H9 (cell line): ENCODE data around the gene SYNE2. TPM values are rescaled to one million over a fixed set of nuclear protein-coding genes. Genes with fewer than 3 reads are reported as not detected.

ENCODE experiments used
- DNase-seq: peaks from one replicate; pipeline ENCODE4 v3.0.0-alpha.2; 2017
- H2AFZ ChIP-seq: one replicate; pipeline ENCODE4 v1.6.1; 2013; ENCODE audit warnings: mild to moderate bottlenecking, low read length, control low read depth, moderate library complexity
- H2AK5ac ChIP-seq: 2 replicates; pipeline ENCODE4 v1.6.1; 2013; ENCODE audit warnings: low read length, control low read depth, mixed read lengths; ENCODE audit not compliant: insufficient read length
- H2BK120ac ChIP-seq: one replicate; pipeline ENCODE4 v1.6.1; 2013; ENCODE audit warnings: low read depth, mild to moderate bottlenecking, low read length, control low read depth, inconsistent platforms; ENCODE audit not compliant: poor library complexity, severe bottlenecking
- H2BK12ac ChIP-seq: 2 replicates; pipeline ENCODE4 v1.6.1; 2013; ENCODE audit warnings: low read length, control low read depth, mixed read lengths, low read depth; ENCODE audit not compliant: insufficient read length
- H2BK15ac ChIP-seq: 2 replicates; pipeline ENCODE4 v1.6.1; 2013; ENCODE audit warnings: low read depth, low read length, control low read depth
- H2BK20ac ChIP-seq: one replicate; pipeline ENCODE4 v1.6.1; 2013; ENCODE audit warnings: low read depth, mild to moderate bottlenecking, low read length, control low read depth, inconsistent platforms; ENCODE audit not compliant: poor library complexity, severe bottlenecking
- H2BK5ac ChIP-seq: 2 replicates; pipeline ENCODE4 v1.6.1; 2013; ENCODE audit warnings: low read length, control low read depth, mixed read lengths; ENCODE audit not compliant: insufficient read length
- H3K14ac ChIP-seq: 2 replicates; pipeline ENCODE4 v1.6.1; 2013; ENCODE audit warnings: low read length, control low read depth; ENCODE audit not compliant: insufficient read depth
- H3K18ac ChIP-seq: 2 replicates; pipeline ENCODE4 v1.6.1; 2013; ENCODE audit warnings: low read depth, mild to moderate bottlenecking, mixed read lengths, low read length, control low read depth; ENCODE audit not compliant: insufficient read length
- H3K23ac ChIP-seq: 2 replicates; pipeline ENCODE4 v1.6.1; 2013; ENCODE audit warnings: low read length, control low read depth, mixed read lengths, low read depth; ENCODE audit not compliant: insufficient read length
- H3K23me2 ChIP-seq: 2 replicates; pipeline ENCODE4 v1.6.1; 2013; ENCODE audit warnings: low read depth, mild to moderate bottlenecking, mixed read lengths, low read length, control low read depth; ENCODE audit not compliant: insufficient read length, poor library complexity, severe bottlenecking
- H3K27ac ChIP-seq: 2 replicates; pipeline ENCODE4 v1.5.1; 2013; ENCODE audit warnings: low read length, control low read depth, mixed read lengths, low read depth; ENCODE audit not compliant: insufficient read length
- H3K27me3 ChIP-seq: 2 replicates; pipeline ENCODE4 v1.6.1; 2013; ENCODE audit warnings: low read length, control low read depth, inconsistent platforms; ENCODE audit not compliant: insufficient read depth
- H3K4ac ChIP-seq: 2 replicates; pipeline ENCODE4 v1.6.1; 2013; ENCODE audit warnings: low read depth, mild to moderate bottlenecking, control low read depth, inconsistent platforms, low read length, moderate library complexity
- H3K4me1 ChIP-seq: 2 replicates; pipeline ENCODE4 v1.6.1; 2013; ENCODE audit warnings: low read length, control low read depth, inconsistent platforms; ENCODE audit not compliant: insufficient read depth
- H3K4me2 ChIP-seq: 2 replicates; pipeline ENCODE4 v1.6.1; 2013; ENCODE audit warnings: low read length, control low read depth, mixed read lengths; ENCODE audit not compliant: insufficient read length, insufficient read depth
- H3K56ac ChIP-seq: 2 replicates; pipeline ENCODE4 v1.6.1; 2013; ENCODE audit warnings: low read depth, mild to moderate bottlenecking, mixed read lengths, low read length, control low read depth; ENCODE audit not compliant: insufficient read length
- H3K79me1 ChIP-seq: 2 replicates; pipeline ENCODE4 v1.6.1; 2013; ENCODE audit warnings: low read depth, mild to moderate bottlenecking, moderate library complexity, low read length, control low read depth, inconsistent platforms; ENCODE audit not compliant: insufficient read depth, poor library complexity, severe bottlenecking
- H3K79me2 ChIP-seq: 2 replicates; pipeline ENCODE4 v1.6.1; 2013; ENCODE audit warnings: low read length, control low read depth, inconsistent platforms; ENCODE audit not compliant: insufficient read depth
- H3K9ac ChIP-seq: 2 replicates; pipeline ENCODE4 v1.6.1; 2013; ENCODE audit warnings: low read length, control low read depth, mixed read lengths; ENCODE audit not compliant: insufficient read length; ENCODE audit errors: extremely low read depth
- H3K9me3 ChIP-seq: one replicate; pipeline ENCODE4 v1.6.1; 2013; ENCODE audit warnings: low read depth, low read length, inconsistent platforms; ENCODE audit not compliant: control insufficient read depth
- H3T11ph ChIP-seq: one replicate; pipeline ENCODE4 v1.6.1; 2013; ENCODE audit warnings: mild to moderate bottlenecking, low read length, control low read depth, inconsistent platforms
- H4K20me1 ChIP-seq: one replicate; pipeline ENCODE4 v1.6.1; 2013; ENCODE audit not compliant: control insufficient read depth, insufficient read length, insufficient read depth
- H4K5ac ChIP-seq: 2 replicates; pipeline ENCODE4 v1.6.1; 2013; ENCODE audit warnings: low read depth, mild to moderate bottlenecking, mixed read lengths, low read length, control low read depth; ENCODE audit not compliant: insufficient read length
- H4K8ac ChIP-seq: replicated peaks from 2 replicates; pipeline ENCODE4 v1.6.1; 2013; ENCODE audit warnings: low read length, control low read depth, mixed read lengths, low read depth; ENCODE audit not compliant: insufficient read length
- H4K91ac ChIP-seq: 2 replicates; pipeline ENCODE4 v1.6.1; 2013; ENCODE audit warnings: low read depth, mild to moderate bottlenecking, moderate library complexity, mixed read lengths, low read length, control low read depth; ENCODE audit not compliant: insufficient read length
- H3K27ac Mint-ChIP-seq, 3 experiments: 2 replicates in 2 of 3; 3 replicates in 1 of 3; pipeline ENCODE4 v1.8.0; 2020 to 2021; ENCODE audit warnings: mixed read lengths in 3 of 3, mild to moderate bottlenecking in 1 of 3, moderate library complexity in 1 of 3
- H3K27me3 Mint-ChIP-seq: 2 replicates; pipeline ENCODE4 v1.8.0; 2021; ENCODE audit warnings: low read depth, mild to moderate bottlenecking, moderate library complexity, mixed read lengths
- H3K36me3 Mint-ChIP-seq, 3 experiments: 2 replicates in 2 of 3; 3 replicates in 1 of 3; pipeline ENCODE4 v1.8.0; 2020 to 2021; ENCODE audit warnings: low read depth in 3 of 3, mixed read lengths in 3 of 3; ENCODE audit not compliant: insufficient read depth in 1 of 3
- H3K4me1 Mint-ChIP-seq, 2 experiments: 2 replicates each; pipeline ENCODE4 v1.8.0; 2020; ENCODE audit warnings: mixed read lengths in 2 of 2
- H3K4me3 Mint-ChIP-seq, 2 experiments: 2 replicates in 1 of 2; 3 replicates in 1 of 2; pipeline ENCODE4 v1.8.0; 2020 to 2021; ENCODE audit warnings: mild to moderate bottlenecking in 2 of 2, mixed read lengths in 2 of 2, moderate library complexity in 1 of 2
- H3K9me3 Mint-ChIP-seq, 2 experiments: 2 replicates in 1 of 2; 3 replicates in 1 of 2; pipeline ENCODE4 v1.8.0; 2020; ENCODE audit warnings: mild to moderate bottlenecking in 2 of 2, mixed read lengths in 2 of 2, moderate library complexity in 1 of 2
- CTCF ChIP-seq: fragments of 200-600 bp; sonication (generic); conservative IDR thresholded peaks from 3 replicates; pipeline ENCODE4 v1.8.0; 2021; ENCODE audit warnings: antibody characterized with exemption, mild to moderate bottlenecking
- WGBS: extraction: QIAGEN DNeasy Blood & Tissue Kit; methylation state at CpG from one replicate; pipeline ENCODE4 v1.1.7; 2013; ENCODE audit warnings: missing lambda C conversion rate, low lambda C conversion rate, mixed read lengths; ENCODE audit not compliant: insufficient read length; ENCODE audit errors: extremely low coverage; 5-methylcytosine and 5-hydroxymethylcytosine counted together
- total RNA-seq: library from RNA; stranded (reverse); gene quantifications from 2 replicates; pipeline ENCODE4 v1.2.1, GENCODE V29; 2021

The SYNE2 gene
- total RNA-seq, 1 experiment from 2014 or later: 43.3 TPM

- DNase-seq: no peak
- Histone ChIP-seq H3K9me3 (no peaks in the 10 kb centered on the region), H3K27me3 (no peaks in the 10 kb centered on the region), H3K14ac (no peak overlapping the region), H3K4me2 (no peak overlapping the region), H3K79me1 (no peaks in the 10 kb centered on the region), H2AK5ac (no peak overlapping the region), H3K9ac (no peak overlapping the region), H3K27ac (no peak overlapping the region), H3K4me1 (no peaks in the 10 kb centered on the region), H4K20me1 (no peaks in the 10 kb centered on the region), H4K91ac (no peak overlapping the region), H2BK20ac (no peak overlapping the region), H3K79me2 (no peaks in the 10 kb centered on the region), H3K56ac (no peak overlapping the region), H2BK12ac (no peak overlapping the region), H3K4ac (no peak overlapping the region), H4K8ac (no peak overlapping the region), H4K5ac (no peak overlapping the region), H2BK15ac (no peak overlapping the region), H2BK5ac (no peak overlapping the region), H2AFZ (no peak overlapping the region), H3K18ac (no peak overlapping the region), H2BK120ac (no peak overlapping the region), H3K23me2 (no peaks in the 10 kb centered on the region), H3K23ac (no peak overlapping the region), H3T11ph (no peak overlapping the region)
- Mint-ChIP-seq H3K9me3 (no peaks in the 10 kb centered on the region), H3K36me3 (peaks cover 8 to 43% (median 38%) of the 10 kb centered on the region in 3 experiments; a peak in 6 of 7 replicates), H3K4me1 (no peaks in the 10 kb centered on the region), H3K4me3 (no peak overlapping the region), H3K27ac (no peak overlapping the region), H3K27me3 (no peaks in the 10 kb centered on the region)
- TF ChIP-seq CTCF: no peak
- no CpG with 5 or more reads among the region's 6 CpGs for WGBS
These were observed 273.7 kb downstream of the SYNE2 start for GRCh38 chr14:64126548-64126947.
